Heart right ventricle (tissue), 16 donors: ENCODE data around the gene RAB14. TPM values are rescaled to one million over a fixed set of nuclear protein-coding genes. Genes with fewer than 3 reads are reported as not detected.

Experiments
- ATAC-seq, 8 donors: fragments of 200-7000 bp; cut with Tn5 transposase; one replicate each; pipeline ENCODE4 v1.9.1; 2020; ENCODE audit warnings: mild to moderate bottlenecking in 8 of 8, moderate library complexity in 8 of 8, moderate number of reproducible peaks in 1 of 8
- DNase-seq, 2 donors: peaks; one replicate each; pipeline ENCODE4 v3.0.0-alpha.2; 2020
- H3K27ac ChIP-seq, 10 donors: fragments of 200-600 bp; sonication (generic) in 2 of 10; one replicate each; pipeline versions ENCODE4 v1.5.0 to v1.8.0; 2020 to 2022; ENCODE audit warnings: mild to moderate bottlenecking in 3 of 10
- H3K27me3 ChIP-seq, 7 donors: fragments of 200-600 bp; one replicate each; pipeline ENCODE4 v1.8.0; 2021 to 2022; ENCODE audit warnings: mild to moderate bottlenecking in 2 of 7
- H3K36me3 ChIP-seq, 9 donors: fragments of 200-600 bp; sonication (generic) in 1 of 9; one replicate each; pipeline versions ENCODE4 v1.5.0 to v1.8.0; 2020 to 2022; ENCODE audit warnings: mild to moderate bottlenecking in 2 of 9
- H3K4me1 ChIP-seq, 9 donors: fragments of 200-600 bp; sonication (generic) in 1 of 9; one replicate each; pipeline versions ENCODE4 v1.5.0 to v1.8.0; 2020 to 2022; ENCODE audit warnings: mild to moderate bottlenecking in 4 of 9
- H3K4me3 ChIP-seq, 10 donors: fragments of 200-600 bp; sonication (generic) in 2 of 10; one replicate each; pipeline versions ENCODE4 v1.5.0 to v1.8.0; 2020 to 2022; ENCODE audit warnings: mild to moderate bottlenecking in 7 of 10, moderate library complexity in 2 of 10
- H3K9me3 ChIP-seq, 11 donors: fragments of 200-600 bp in 10 of 11; sonication (generic) in 2 of 11; one replicate each; pipeline versions ENCODE4 v1.5.0 to v1.8.0; 2013 to 2022; ENCODE audit warnings: mild to moderate bottlenecking in 2 of 11, control low read depth in 1 of 11, moderate library complexity in 1 of 11
- WGBS, 2 donors: extraction: QIAGEN DNeasy Blood & Tissue Kit; methylation state at CpG; one replicate each; pipeline ENCODE4 v1.1.7; 2013; ENCODE audit warnings: inconsistent platforms in 1 of 2; 5-methylcytosine and 5-hydroxymethylcytosine counted together
- intact Hi-C, 10 donors: fragments of 100-400 bp; cut with DNase I; formaldehyde crosslinking; loops; one replicate each; pipeline versions ENCODE4 v1.11.1 to v1.14.2; 2022
- polyA plus RNA-seq, 2 donors: library from polyadenylated mRNA; stranded (reverse); fragments of 200-250 nt; gene quantifications; one replicate each; pipeline ENCODE4 v1.2.3, GENCODE V29; 2013
- total RNA-seq, 10 donors: library from RNA; stranded (reverse); fragmentation: NEBNext Ultra II Directional in 3 of 10; extraction: Animal tissue kit (Norgen Biotek cat#: 25700) in 3 of 10; gene quantifications; one replicate each; pipeline versions ENCODE4 v1.2.1 to v1.2.4, GENCODE V29; 2021 to 2023
- TF ChIP-seq, protein P1 (sequence below), 9 donors: fragments of 200-600 bp; sonication (generic) in 2 of 9; IDR thresholded peaks; one replicate each; pipeline versions ENCODE4 v1.5.0 to v1.8.0; 2021 to 2022; ENCODE audit warnings: antibody characterized with exemption in 9 of 9, mild to moderate bottlenecking in 5 of 9, moderate library complexity in 1 of 9
- donor health status: Arrhythmogenic right ventricular cardiomyopathy.
- donor health status: ischemic (EF 13 %, LVEDD 7.1; RV severe dilation, severe dysfunction).
- donor health status: healthy with polysubstance abuse.
- donor health status: DM: no; HTN: yes; CAD: no.
- donor health status: DM: no; HTN: no; CAD: no.
- donor health status: ischemic (EF 25% LVEDD 6.9; RV normal size, moderate dysfunction).
- donor health status: ischemic (EF 25% LVEDD 5.7; RV mildly dilated, moderate dysfunction).
- donor health status: healthy.
- donor health status: DM: yes; HTN: yes; CAD: no.
- donor health status: Ischemic cardiomyopathy.
- donor health status: ischemic (EF 35%, LVEDD 5.7; RV mildly dilated, moderate dysfunction).
- donor health status: nonischemic (EF 11% LVEDD 7.7; RV severe dilation, severe dysfunction).
- donor health status: DM: yes; HTN: yes; CAD: no.
- donor health status: PGD.
- donor health status: ischemic (EF 29% LVEDD 5.4; RV normal size, mild dysfunction).
- donor health status: nonischemic (EF 23%, LVEDD 6.1; RV moderate dilation, normal function).

RAB14 gene
- total and polyA plus RNA-seq, 12 donors = 17.6 to 60.7 (median 51.5) TPM

DNA sequence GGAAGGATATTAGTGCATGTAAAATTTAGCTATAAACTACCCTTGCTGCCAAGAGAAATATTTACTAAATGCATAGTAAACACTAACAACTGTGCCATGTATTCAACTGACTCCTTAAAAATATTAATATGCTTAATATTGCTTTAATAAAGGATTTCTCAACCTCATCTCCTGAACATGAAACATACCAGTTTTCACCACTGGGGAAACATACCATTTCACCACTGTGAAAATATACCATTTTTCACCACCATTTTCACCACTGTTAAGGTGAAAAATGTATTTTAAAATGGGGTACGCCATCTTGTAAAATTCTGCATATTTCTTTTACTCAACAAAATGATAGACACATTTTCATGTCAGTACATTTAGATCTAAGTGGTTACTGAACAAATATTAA lies 4.5 kb downstream of the RAB14 start:
- H3K9me3 ChIP-seq = no peaks in the 10 kb centered on the region
- intact Hi-C loops = no loop called here
- ATAC-seq = no peak

DNA sequence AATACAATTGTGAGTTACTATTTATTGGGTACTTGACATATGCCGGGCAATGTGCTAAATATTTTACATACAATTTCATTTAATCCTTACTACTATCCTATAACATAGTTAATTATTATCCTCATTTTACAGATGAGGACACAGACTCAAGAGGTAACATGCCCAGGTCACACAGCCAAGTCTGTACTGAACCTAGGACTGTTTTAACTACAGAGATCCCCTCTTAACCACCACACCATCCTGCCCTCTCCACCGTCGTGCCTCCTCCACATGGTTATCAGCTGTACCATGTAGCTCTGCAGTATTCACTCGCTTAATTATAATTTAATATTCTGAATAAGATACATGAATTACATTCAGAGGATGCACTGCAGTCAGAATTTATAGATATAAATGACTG lies 5.3 kb downstream of the RAB14 start:
- Histone ChIP-seq H3K36me3 (no peaks in the 10 kb centered on the region), H3K9me3 (no peaks in the 10 kb centered on the region), H3K27me3 (no peaks in the 10 kb centered on the region), H3K4me3 (no peak overlapping the region), H3K27ac (peak overlapping the region in 1 of 10 donors; percentile 11), H3K4me1 (peaks cover 2 to 93% (median 88%) of the 10 kb centered on the region in 9 donors)
- DNase-seq (no peak), ATAC-seq (no peak)
- 39 to 43% methylated on average over 4 of the region's 4 CpGs for WGBS, 2 donors
- TF ChIP-seq, protein P1, sequence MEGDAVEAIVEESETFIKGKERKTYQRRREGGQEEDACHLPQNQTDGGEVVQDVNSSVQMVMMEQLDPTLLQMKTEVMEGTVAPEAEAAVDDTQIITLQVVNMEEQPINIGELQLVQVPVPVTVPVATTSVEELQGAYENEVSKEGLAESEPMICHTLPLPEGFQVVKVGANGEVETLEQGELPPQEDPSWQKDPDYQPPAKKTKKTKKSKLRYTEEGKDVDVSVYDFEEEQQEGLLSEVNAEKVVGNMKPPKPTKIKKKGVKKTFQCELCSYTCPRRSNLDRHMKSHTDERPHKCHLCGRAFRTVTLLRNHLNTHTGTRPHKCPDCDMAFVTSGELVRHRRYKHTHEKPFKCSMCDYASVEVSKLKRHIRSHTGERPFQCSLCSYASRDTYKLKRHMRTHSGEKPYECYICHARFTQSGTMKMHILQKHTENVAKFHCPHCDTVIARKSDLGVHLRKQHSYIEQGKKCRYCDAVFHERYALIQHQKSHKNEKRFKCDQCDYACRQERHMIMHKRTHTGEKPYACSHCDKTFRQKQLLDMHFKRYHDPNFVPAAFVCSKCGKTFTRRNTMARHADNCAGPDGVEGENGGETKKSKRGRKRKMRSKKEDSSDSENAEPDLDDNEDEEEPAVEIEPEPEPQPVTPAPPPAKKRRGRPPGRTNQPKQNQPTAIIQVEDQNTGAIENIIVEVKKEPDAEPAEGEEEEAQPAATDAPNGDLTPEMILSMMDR (IDR thresholded peaks at IDR 0.05) = no peak
- intact Hi-C loops = no loop called here

More for the DNA sequence above, 4.5 kb downstream of the RAB14 start:
- no peaks in the 10 kb centered on the region for H3K36me3 ChIP-seq
- no peak for DNase-seq
- 95 to 98% methylated on average over 1 of the region's 1 CpG for WGBS, 2 donors
- H3K4me3 ChIP-seq = no peak overlapping the region
- no peak overlapping the region for H3K27ac ChIP-seq
- TF ChIP-seq, protein P1 (IDR thresholded peaks at IDR 0.05) = no peak
- H3K4me1 ChIP-seq = peaks cover 2 to 85% (median 83%) of the 10 kb centered on the region in 9 donors
- no peaks in the 10 kb centered on the region for H3K27me3 ChIP-seq

DNA sequence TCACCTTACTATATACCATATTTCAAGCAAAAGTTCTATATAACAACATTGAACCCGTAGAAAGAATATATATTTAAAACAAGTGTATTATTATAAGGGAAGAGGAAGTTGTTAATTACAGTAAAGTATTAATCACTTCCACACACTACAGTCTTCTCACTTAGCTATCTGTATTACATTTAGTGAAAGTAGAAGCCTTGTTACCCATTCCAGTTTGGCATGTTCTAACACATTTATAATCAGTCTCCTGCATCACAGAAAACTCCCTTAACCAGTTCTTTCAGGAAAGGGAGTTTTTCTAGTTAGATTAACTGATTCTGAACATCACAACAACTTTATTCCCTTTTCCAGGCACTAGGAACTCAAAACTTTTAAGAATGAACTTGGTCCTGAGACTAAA lies 6.9 kb downstream of the RAB14 start:
- no peak for ATAC-seq
- WGBS, 2 donors = 30 to 32% methylated on average over 1 of the region's 1 CpG
- Histone ChIP-seq H3K27ac (no peak overlapping the region), H3K27me3 (no peaks in the 10 kb centered on the region), H3K9me3 (no peaks in the 10 kb centered on the region), H3K4me3 (no peak overlapping the region), H3K36me3 (peaks cover 0 to 9% (median 0%) of the 10 kb centered on the region in 9 donors), H3K4me1 (peaks cover 2 to 98% (median 97%) of the 10 kb centered on the region in 9 donors)
- intact Hi-C loops = no loop called here
- no peak for DNase-seq
- TF ChIP-seq, protein P1 (IDR thresholded peaks at IDR 0.05) = no peak

DNA sequence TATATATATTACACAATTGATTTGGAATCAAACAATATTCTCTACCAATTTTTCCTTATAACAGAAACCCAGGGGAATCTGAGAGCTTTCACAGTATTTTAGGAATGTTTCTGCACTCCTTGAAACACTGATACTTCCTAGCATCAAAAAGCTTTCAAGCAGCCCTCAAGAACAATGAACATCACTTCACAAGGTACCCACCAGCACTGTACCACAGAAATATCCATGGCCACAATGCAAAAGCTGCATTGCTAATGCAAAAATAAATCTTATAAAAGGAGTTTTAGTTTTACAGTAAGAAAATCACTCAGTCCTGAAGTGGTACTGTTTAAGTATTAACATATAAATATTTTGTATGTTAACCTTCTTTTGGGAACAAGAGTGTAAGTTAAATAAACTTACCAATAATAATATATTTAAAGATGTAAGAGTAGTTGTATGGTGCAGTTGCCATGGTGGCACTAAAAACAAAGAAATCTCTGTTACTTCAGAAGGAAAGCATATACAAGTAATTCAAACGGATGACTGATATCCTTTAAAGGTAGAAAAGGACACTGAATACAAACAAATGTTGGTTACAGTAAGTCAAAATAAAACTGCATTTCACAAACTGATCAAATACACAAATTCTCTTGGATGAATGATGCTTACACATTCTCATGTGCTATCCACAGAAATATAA lies 8.6 kb downstream of the RAB14 start:
- Histone ChIP-seq H3K4me3 (no peak overlapping the region), H3K27me3 (no peaks in the 10 kb centered on the region), H3K27ac (no peak overlapping the region), H3K36me3 (peaks cover 0 to 21% (median 0%) of the 10 kb centered on the region in 9 donors), H3K9me3 (no peaks in the 10 kb centered on the region), H3K4me1 (peaks cover 2 to 96% (median 84%) of the 10 kb centered on the region in 9 donors)
- TF ChIP-seq, protein P1 (IDR thresholded peaks at IDR 0.05) = no peak
- intact Hi-C loops = no loop called here
- WGBS, 2 donors = 3 to 14% methylated on average over 1 of the region's 1 CpG
- no peak for ATAC-seq
- DNase-seq = no peak
